Measurements from ENCODE around the gene MALT1. TPM values are rescaled to one million over a fixed set of nuclear protein-coding genes. Genes with fewer than 3 reads are reported as not detected.

The MALT1 gene
- total RNA-seq, 3 donors from 2014 or later: 26.7 to 33.5 (median 26.9) TPM

DNA sequence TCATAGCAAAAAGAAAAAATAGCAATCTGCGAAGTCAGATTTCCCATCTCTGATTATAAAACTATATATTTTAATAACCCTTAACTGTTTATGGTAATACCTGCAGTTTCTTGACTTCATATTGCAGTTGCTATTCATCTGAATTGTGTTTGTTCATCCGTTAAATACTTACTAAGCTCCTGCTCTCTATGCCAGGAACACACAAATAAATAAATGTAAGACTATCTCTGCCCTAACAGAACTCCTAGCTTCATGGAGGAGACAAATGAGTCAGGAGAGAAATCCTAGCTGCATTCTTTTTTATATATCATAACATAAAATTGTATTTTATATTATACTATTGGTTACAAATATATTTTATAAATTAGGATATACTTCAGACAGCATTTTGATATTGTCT, 61.2 kb downstream of the MALT1 start:
- Histone ChIP-seq H3K4me1 (no peaks in the 10 kb centered on the region), H3K36me3 (no peaks in the 10 kb centered on the region), H3K27me3 (no peaks in the 10 kb centered on the region), H3K4me3 (no peak overlapping the region), H3K9me3 (no peaks in the 10 kb centered on the region), H3K27ac (no peak overlapping the region)
- DNase-seq (ENCODE audit: low spot score in 2 of 2): no peak
- TF ChIP-seq POLR2AphosphoS5 (IDR thresholded peaks at IDR 0.05) (no peak), POLR2A (IDR thresholded peaks at IDR 0.05) (no peak)
- TF ChIP-seq, protein P1, sequence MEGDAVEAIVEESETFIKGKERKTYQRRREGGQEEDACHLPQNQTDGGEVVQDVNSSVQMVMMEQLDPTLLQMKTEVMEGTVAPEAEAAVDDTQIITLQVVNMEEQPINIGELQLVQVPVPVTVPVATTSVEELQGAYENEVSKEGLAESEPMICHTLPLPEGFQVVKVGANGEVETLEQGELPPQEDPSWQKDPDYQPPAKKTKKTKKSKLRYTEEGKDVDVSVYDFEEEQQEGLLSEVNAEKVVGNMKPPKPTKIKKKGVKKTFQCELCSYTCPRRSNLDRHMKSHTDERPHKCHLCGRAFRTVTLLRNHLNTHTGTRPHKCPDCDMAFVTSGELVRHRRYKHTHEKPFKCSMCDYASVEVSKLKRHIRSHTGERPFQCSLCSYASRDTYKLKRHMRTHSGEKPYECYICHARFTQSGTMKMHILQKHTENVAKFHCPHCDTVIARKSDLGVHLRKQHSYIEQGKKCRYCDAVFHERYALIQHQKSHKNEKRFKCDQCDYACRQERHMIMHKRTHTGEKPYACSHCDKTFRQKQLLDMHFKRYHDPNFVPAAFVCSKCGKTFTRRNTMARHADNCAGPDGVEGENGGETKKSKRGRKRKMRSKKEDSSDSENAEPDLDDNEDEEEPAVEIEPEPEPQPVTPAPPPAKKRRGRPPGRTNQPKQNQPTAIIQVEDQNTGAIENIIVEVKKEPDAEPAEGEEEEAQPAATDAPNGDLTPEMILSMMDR (IDR thresholded peaks at IDR 0.05): no peak
- intact Hi-C loops (cut with DNase I; ENCODE audit: low total_unique reads): no loop called here

DNA sequence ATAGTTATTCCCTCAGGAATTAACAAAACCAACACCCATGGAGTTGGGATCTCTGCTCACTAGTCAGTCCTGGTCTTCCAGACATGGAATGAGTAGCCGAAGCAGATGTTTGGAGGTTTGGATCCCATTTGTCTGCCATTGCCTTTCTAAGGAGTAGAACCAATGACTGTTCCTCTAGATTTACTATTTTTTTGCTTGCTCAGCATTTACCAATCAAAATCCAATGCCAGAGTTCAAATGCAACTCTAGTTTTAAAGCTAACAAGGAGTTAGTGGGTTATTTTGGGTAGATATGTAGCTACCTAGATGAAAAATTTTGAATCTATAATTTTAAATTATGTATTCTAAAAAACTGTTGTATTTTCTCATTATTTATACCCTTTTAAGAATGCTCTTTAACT, 62.6 kb downstream of the MALT1 start:
- Histone ChIP-seq H3K4me1 (no peaks in the 10 kb centered on the region), H3K27ac (no peak overlapping the region), H3K36me3 (no peaks in the 10 kb centered on the region), H3K4me3 (no peak overlapping the region), H3K9me3 (no peaks in the 10 kb centered on the region), H3K27me3 (no peaks in the 10 kb centered on the region)
- intact Hi-C loops (cut with DNase I; ENCODE audit: low total_unique reads): no loop called here
- TF ChIP-seq, protein P1 (IDR thresholded peaks at IDR 0.05): no peak
- no peak for DNase-seq (ENCODE audit: low spot score in 2 of 2)

DNA sequence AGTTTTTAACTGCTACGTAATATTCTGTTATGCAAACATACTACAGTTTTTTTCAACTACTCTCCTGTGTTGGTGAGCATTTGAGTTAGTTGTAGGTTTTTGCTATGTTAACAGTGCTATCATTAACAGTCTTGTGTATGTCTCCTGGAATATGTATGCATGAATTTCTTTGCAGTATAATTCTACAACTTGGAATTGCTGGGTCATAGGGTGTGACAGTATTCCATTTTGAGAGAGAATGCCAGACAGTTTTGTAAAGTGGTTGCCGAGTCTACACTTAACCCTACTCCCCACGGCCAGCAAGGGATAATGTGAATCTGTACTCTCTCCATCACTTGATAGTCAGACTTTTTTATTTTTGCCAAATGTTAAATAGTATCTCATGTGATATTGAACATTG, 67.1 kb downstream of the MALT1 start:
- H3K4me1 ChIP-seq: no peaks in the 10 kb centered on the region
- H3K9me3 ChIP-seq: no peaks in the 10 kb centered on the region
- intact Hi-C loops (cut with DNase I; ENCODE audit: low total_unique reads): no loop called here
- H3K4me3 ChIP-seq: no peak overlapping the region
- H3K27ac ChIP-seq: no peak overlapping the region
- H3K27me3 ChIP-seq: no peaks in the 10 kb centered on the region
- no peak for DNase-seq (ENCODE audit: low spot score in 2 of 2)
- TF ChIP-seq, protein P1 (IDR thresholded peaks at IDR 0.05): no peak
- no peaks in the 10 kb centered on the region for H3K36me3 ChIP-seq

DNA sequence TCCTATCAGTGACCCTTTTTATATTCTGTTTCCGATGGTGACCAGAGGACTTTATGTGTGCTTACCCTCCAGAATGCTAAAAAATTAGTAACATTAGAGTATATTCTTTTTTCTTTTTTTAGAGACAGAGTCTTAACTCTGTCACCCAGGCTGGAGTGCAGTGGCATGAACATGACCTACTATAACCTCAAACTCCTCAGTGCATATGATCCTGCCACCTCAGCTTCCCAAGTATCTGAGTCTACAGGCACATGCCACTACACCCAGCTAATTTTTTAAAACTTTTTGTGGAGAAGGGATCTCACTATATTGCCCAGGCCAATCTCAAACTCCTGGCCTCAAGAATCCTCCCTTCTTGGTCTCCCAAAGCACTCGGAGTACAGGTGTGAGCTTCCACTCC, 74.6 kb downstream of the MALT1 start:
- no peak for DNase-seq (ENCODE audit: low spot score in 2 of 2)
- H3K27ac ChIP-seq: no peak overlapping the region
- H3K4me3 ChIP-seq: no peak overlapping the region
- peaks cover 26% of the 10 kb centered on the region for H3K36me3 ChIP-seq
- peaks cover 10 to 19% of the 10 kb centered on the region in 2 donors for H3K9me3 ChIP-seq
- H3K4me1 ChIP-seq: no peaks in the 10 kb centered on the region
- intact Hi-C loops (cut with DNase I; ENCODE audit: low total_unique reads): no loop called here
- H3K27me3 ChIP-seq: no peaks in the 10 kb centered on the region
- TF ChIP-seq POLR2A (IDR thresholded peaks at IDR 0.05) (no peak), POLR2AphosphoS5 (IDR thresholded peaks at IDR 0.05) (no peak)
- TF ChIP-seq, protein P1 (IDR thresholded peaks at IDR 0.05): no peak

DNA sequence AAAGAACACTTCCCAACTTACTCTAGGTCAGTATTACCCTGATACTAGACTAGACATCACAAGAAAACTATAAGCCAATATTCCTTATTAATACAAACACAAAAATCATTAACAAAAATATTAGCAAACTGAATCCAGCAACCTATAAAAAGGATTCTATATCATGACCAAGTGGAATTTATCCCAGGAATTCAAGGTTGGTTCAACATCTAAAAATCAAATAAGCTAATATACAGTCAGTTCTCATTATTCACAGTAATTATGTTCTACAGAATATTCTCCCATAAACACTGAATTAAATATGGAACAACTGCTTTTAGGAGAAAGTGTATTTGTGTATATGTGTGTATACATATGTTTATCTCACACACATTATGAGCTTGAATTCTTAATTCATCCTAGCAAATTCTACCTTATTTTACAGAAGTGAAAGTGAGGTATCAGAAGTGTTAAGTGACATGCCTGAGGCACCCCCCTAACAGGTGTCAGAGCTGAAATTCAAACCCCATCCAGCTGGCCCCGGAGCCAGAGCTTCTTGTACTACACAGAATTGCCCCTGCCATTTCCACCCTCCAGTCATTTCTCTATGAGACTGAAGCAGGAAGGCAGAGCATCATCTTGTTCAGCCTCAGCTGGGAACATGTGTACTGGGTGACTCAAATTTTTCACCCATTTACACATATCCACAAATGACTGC, 77.8 kb downstream of the MALT1 start:
- no peak overlapping the region for H3K4me3 ChIP-seq
- H3K36me3 ChIP-seq: peaks cover 26% of the 10 kb centered on the region
- no peak for TF ChIP-seq POLR2AphosphoS5 (IDR thresholded peaks at IDR 0.05)
- TF ChIP-seq, protein P1 (IDR thresholded peaks at IDR 0.05): no peak
- no peak for TF ChIP-seq POLR2A (IDR thresholded peaks at IDR 0.05)
- H3K27ac ChIP-seq: no peak overlapping the region
- intact Hi-C loops (cut with DNase I; ENCODE audit: low total_unique reads): no loop called here
- H3K9me3 ChIP-seq: peaks cover 10 to 19% of the 10 kb centered on the region in 2 donors
- no peaks in the 10 kb centered on the region for H3K27me3 ChIP-seq
- DNase-seq (ENCODE audit: low spot score in 2 of 2): no peak
- H3K4me1 ChIP-seq: no peaks in the 10 kb centered on the region
